Ovary (tissue), 9 donors: ENCODE measurements around the gene KIAA1671. TPM values are rescaled to one million over a fixed set of nuclear protein-coding genes. Genes with fewer than 3 reads are reported as not detected.

Experiments used
- DNase-seq, 5 donors: peaks; one replicate each; pipeline ENCODE4 v3.0.0-alpha.2; 2019 to 2020
- H3K27ac ChIP-seq, 2 donors: fragments of 200-600 bp; one replicate each; pipeline versions ENCODE4 v1.5.1 to v1.8.0; 2019 to 2022
- H3K27me3 ChIP-seq: fragments of 200-600 bp; one replicate; pipeline ENCODE4 v1.8.0; 2022
- H3K36me3 ChIP-seq: fragments of 200-600 bp; sonication (generic); one replicate; pipeline ENCODE4 v1.5.1; 2019
- H3K4me1 ChIP-seq: one replicate; pipeline ENCODE4 v1.8.1; 2013; ENCODE audit warnings: mild to moderate bottlenecking, moderate library complexity; ENCODE audit not compliant: insufficient read depth
- H3K4me3 ChIP-seq: fragments of 200-600 bp; sonication (generic); one replicate; pipeline ENCODE4 v1.5.1; 2017
- H3K9me3 ChIP-seq, 2 donors: fragments of 200-600 bp in 1 of 2; sonication (generic) in 1 of 2; one replicate each; pipeline versions ENCODE4 v1.5.1 to v1.8.1; 2013 to 2019; ENCODE audit warnings: mild to moderate bottlenecking in 1 of 2, moderate library complexity in 1 of 2
- CTCF ChIP-seq, 3 donors: fragments of 450-650 bp in 2 of 3; fragments of 200-600 bp in 1 of 3; IDR thresholded peaks; one replicate each; pipeline versions ENCODE4 v1.5.1 to v1.8.0; 2016 to 2022; ENCODE audit warnings: antibody characterized with exemption in 3 of 3, mild to moderate bottlenecking in 1 of 3
- EP300 ChIP-seq: sonication (generic); formaldehyde crosslinking; IDR thresholded peaks from one replicate; pipeline ENCODE4 v1.6.1; 2017; ENCODE audit warnings: antibody characterized with exemption
- POLR2A ChIP-seq: fragments of 450-650 bp; IDR thresholded peaks from one replicate; pipeline ENCODE4 v1.6.1; 2017; ENCODE audit warnings: antibody characterized with exemption, mild to moderate bottlenecking, moderate library complexity
- WGBS, 3 donors: extraction: QIAGEN DNeasy Blood & Tissue Kit in 1 of 3; methylation state at CpG; one replicate each; pipeline versions ENCODE4 v1.1.5 to v1.1.7; 2013 to 2017; 5-methylcytosine and 5-hydroxymethylcytosine counted together
- intact Hi-C, 4 donors: fragments of 100-400 bp; cut with DNase I; formaldehyde crosslinking; loops; one replicate each; pipeline versions ENCODE4 v1.11.0 to v1.15.1; 2022 to 2023
- polyA plus RNA-seq, 2 donors: library from polyadenylated mRNA; stranded (reverse); fragments of 200-250 nt in 1 of 2; fragments of 350-450 nt in 1 of 2; fragmentation: Illumina TruSeq in 1 of 2; extraction: RNeasy Lipid Tissue Mini Kit (QIAGEN cat#74804) in 1 of 2; gene quantifications; one replicate each; pipeline ENCODE4 v1.2.3, GENCODE V29; 2013 to 2014
- total RNA-seq, 7 donors: library from RNA; depleted of rRNA in 2 of 7; stranded (reverse); fragments of >200 nt in 2 of 7; fragmentation: NEBNext Ultra II Directional in 3 of 7; extraction: Animal tissue kit (Norgen Biotek cat#: 25700) in 3 of 7; gene quantifications; one replicate each; pipeline versions ENCODE4 v1.1.0 to v1.2.4, GENCODE V29; 2016 to 2023
- donor health status: DM: no; HTN: no; CAD: no; lungs with moderate emphysema.
- donor health status: DM: no; HTN: no; CAD: no.
- donor health status: Bipolar disorder and iron deficiency.
- donor health status: DM: yes; HTN: yes; CAD: no.
- donor health status: DM: no; HTN: no; CAD: no.
- donor health status: DM: yes; HTN: yes; CAD: no.

The KIAA1671 gene
- total and polyA plus RNA-seq, 9 donors = 9.8 to 27.9 (median 24.5) TPM

GRCh38 chr22:25102722-25103121 lies 150.2 kb downstream of the KIAA1671 start:
- WGBS, 3 donors = 85 to 88% (median 87%) methylated on average over 10 of the region's 10 CpGs
- Histone ChIP-seq H3K27me3 (no peaks in the 10 kb centered on the region), H3K27ac (no peak overlapping the region), H3K36me3 (no peaks in the 10 kb centered on the region), H3K4me3 (no peak overlapping the region), H3K9me3 (no peaks in the 10 kb centered on the region), H3K4me1 (peaks cover 3% of the 10 kb centered on the region)
- no peak for DNase-seq
- TF ChIP-seq POLR2A (no peak), CTCF (IDR thresholded peaks at IDR 0.05) (no peak), EP300 (no peak)
- intact Hi-C loops = no loop called here

- WGBS, 3 donors = 89 to 90% (median 89%) methylated on average over 6 of the region's 6 CpGs
- H3K9me3 ChIP-seq = no peaks in the 10 kb centered on the region
- intact Hi-C loops = no loop called here
- TF ChIP-seq EP300 = no peak
- TF ChIP-seq POLR2A = no peak
- no peak for TF ChIP-seq CTCF (IDR thresholded peaks at IDR 0.05)
- peaks cover 3% of the 10 kb centered on the region for H3K4me1 ChIP-seq
- H3K27me3 ChIP-seq = no peaks in the 10 kb centered on the region
- no peak overlapping the region for H3K27ac ChIP-seq
- H3K36me3 ChIP-seq = no peaks in the 10 kb centered on the region
- H3K4me3 ChIP-seq = no peak overlapping the region
- no peak for DNase-seq
These were observed 151.9 kb downstream of the KIAA1671 start for GRCh38 chr22:25104367-25104766.

- WGBS, 3 donors = 84 to 88% (median 85%) methylated on average over 7 of the region's 7 CpGs
- Histone ChIP-seq H3K4me1 (no peaks in the 10 kb centered on the region), H3K36me3 (no peaks in the 10 kb centered on the region), H3K27me3 (no peaks in the 10 kb centered on the region), H3K4me3 (no peak overlapping the region), H3K9me3 (no peaks in the 10 kb centered on the region), H3K27ac (no peak overlapping the region)
- DNase-seq = no peak
- intact Hi-C loops = no loop called here
- TF ChIP-seq POLR2A = no peak
- no peak for TF ChIP-seq CTCF (IDR thresholded peaks at IDR 0.05)
- TF ChIP-seq EP300 = no peak
These were observed 153.5 kb downstream of the KIAA1671 start for GRCh38 chr22:25105817-25106650.

- DNase-seq = no peak
- Histone ChIP-seq H3K36me3 (no peaks in the 10 kb centered on the region), H3K27me3 (no peaks in the 10 kb centered on the region), H3K9me3 (no peaks in the 10 kb centered on the region), H3K4me1 (peaks cover 3% of the 10 kb centered on the region), H3K4me3 (no peak overlapping the region), H3K27ac (no peak overlapping the region)
- TF ChIP-seq EP300 (no peak), CTCF (IDR thresholded peaks at IDR 0.05) (no peak)
- 85 to 90% (median 89%) methylated on average over 6 of the region's 6 CpGs for WGBS, 3 donors
- intact Hi-C loops = no loop called here
These were observed 157.5 kb downstream of the KIAA1671 start for GRCh38 chr22:25109878-25110595.
